Femur (tissue), 1 donor: ENCODE data around the gene COA3.

ENCODE experiments used
- DNase-seq: peaks from one replicate; pipeline ENCODE4 v3.0.0-alpha.2; 2017

Gene COA3, protein sequence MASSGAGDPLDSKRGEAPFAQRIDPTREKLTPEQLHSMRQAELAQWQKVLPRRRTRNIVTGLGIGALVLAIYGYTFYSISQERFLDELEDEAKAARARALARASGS

DNA sequence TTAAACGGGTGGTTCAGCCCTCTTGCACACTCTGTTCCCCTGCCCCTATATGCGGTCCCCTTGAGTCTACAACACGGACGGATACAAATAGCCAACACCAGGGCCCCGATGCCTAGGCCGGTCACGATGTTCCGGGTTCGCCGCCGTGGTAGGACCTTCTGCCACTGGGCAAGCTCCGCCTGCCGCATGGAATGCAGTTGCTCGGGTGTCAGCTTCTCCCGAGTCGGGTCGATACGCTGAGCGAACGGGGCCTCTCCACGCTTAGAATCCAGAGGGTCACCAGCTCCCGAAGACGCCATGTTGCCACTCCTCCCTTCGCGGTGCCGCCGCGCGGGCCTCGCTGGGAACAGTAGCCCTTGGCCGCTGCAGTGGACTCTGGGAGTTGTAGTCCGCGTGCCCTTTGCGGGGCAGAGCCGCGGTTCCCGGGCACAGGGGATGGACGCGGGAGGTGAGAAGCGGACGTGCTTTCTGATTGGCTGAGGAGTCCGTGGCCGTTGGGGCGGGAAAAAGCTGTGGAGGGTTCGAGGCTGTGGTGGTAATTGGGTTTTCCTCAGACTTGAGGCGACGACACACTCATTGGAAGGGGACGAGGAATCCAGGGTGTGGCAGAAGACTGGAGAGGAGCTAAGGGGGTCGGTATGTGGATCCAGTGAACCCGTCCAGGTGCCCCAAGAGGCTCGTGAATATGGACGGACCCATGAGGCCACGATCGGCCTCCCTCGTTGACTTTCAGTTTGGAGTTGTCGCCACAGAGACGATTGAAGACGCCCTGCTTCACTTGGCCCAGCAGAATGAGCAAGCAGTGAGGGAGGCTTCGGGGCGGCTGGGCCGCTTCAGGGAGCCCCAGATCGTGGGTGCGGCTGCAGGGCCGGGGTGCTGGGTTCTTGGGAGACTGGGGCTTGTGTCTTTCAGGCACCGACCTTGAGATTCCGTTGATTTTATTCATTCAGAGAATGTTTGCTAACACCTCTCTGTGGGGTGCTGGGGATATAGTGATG lies at the start of gene COA3, which contains the start of gene CNTD1:
Gene COA3 (minus strand): TSS at position 322 of the 998 bp plus-strand sequence. CDS start 23 bp downstream, at position 299.
Gene CNTD1 (plus strand): TSS at position 479 of the 998 bp plus-strand sequence. CDS start 207 bp downstream, at position 686.
- DNase-seq: peak; percentile 92

DNA sequence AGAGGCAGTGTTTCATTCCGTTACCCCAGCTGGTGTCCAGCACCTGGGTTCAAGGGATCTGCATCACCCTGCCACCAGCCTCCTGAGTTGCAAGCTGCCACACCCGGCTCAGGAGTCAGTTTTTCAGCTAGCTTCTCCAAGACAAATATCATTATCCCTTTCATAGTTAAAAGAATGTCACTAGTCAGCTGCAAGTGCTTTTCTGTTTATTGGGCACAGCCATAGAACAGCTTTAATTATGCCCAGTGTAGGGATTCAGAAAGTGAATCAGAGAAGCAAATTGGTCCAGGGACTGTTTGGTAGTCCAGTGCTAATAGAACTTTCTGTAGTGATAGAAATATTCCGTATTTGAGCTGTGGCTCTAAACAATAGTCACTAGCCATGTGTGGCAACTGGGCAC lies 49.6 kb upstream of the COA3 start:
- DNase-seq: no peak

DNA sequence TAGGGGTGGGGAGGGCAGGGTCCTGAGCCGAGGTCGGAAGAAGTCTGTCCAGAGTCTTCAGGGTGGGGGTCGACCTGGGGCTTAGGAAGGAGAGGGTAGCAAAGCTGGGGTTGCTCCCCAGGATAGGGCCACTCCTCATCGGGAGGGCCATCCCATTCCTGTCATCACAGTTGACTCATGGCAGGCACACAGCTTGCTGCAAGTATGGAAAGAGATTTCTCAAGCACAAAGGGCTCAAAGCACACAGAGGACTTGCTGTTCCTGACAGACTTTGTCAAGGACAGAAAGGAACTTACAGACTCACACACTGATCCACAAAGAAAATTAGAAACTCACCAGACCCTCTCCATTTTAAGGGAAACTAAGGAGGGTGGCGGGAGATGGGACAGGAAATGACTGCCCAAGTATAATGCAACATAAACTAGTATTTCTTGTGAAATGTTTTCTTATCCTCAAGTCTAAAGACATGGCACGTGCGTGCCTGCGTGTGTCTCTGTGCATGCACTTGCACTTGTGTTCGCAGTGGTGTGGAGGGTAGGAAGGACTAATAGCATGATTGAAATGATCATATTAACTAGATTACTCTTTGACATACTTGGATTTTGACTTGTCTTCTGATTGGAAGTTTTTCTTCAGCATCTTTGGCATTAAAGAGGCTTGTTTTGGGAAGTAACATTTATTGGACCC lies 48.2 kb upstream of the COA3 start:
- no peak for DNase-seq

DNA sequence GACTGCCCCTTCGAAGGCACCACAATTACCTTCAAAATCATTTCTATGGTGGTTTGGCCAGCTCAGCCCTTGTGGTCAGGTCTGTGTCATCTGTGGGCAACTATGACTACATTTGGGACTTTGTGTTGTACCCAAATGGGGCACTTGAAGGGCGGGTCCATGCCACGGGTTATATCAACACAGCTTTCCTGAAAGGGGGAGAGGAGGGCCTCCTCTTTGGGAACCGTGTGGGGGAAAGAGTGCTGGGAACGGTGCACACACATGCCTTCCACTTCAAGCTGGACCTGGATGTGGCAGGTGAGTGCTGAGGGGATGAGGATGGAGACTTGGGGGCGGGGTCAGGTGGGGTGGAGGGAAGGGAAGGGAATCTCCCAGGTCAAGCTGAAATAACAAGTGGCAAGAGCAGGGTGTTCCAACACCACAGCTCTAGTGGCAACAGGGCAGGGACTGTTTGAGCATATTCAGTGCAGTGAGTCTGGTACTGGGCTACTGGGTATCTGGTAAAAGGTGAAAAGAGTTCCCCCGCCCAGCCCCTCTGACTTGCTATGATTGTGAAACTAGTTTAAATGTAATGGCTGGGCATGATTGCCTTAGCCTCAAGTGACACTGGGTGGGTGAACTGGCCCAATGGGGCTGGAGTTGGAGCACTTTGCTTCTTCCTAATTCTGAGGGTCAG lies 47.6 kb upstream of the COA3 start:
- peak; percentile 54 for DNase-seq

DNA sequence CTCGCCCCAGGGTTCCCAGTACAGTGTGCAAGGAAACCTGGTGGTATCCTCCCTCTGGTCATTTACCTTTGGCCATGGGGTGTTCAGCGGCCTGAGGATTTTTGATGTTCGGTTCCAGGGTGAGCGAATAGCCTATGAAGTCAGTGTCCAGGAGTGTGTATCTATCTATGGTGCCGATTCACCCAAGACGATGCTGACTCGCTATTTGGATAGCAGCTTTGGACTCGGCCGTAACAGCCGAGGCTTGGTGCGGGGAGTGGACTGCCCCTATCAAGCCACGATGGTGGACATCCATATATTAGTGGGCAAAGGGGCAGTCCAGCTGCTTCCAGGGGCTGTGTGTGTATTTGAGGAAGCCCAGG lies 47.0 kb upstream of the COA3 start:
- no peak for DNase-seq

DNA sequence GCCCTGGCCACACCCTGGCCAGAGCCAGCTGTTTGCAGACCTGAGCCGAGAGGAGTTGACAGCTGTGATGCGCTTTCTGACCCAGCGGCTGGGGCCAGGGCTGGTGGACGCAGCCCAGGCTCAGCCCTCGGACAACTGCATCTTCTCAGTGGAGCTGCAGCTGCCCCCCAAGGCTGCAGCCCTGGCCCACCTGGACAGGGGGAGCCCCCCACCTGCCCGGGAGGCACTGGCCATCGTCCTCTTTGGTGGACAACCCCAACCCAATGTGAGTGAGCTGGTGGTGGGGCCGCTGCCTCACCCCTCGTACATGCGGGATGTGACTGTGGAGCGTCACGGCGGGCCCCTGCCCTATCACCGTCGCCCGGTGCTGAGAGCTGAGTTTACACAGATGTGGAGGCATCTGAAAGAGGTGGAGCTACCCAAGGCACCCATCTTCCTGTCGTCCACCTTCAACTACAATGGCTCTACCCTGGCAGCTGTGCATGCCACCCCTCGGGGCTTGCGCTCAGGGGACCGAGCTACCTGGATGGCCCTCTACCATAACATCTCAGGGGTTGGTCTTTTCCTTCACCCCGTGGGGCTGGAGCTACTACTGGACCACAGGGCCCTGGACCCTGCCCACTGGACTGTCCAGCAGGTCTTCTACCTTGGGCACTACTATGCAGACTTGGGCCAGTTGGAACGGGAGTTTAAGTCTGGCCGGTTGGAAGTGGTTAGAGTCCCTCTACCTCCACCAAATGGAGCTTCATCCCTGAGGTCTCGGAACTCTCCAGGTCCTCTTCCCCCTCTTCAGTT lies 46.5 kb upstream of the COA3 start:
- DNase-seq: no peak

DNA sequence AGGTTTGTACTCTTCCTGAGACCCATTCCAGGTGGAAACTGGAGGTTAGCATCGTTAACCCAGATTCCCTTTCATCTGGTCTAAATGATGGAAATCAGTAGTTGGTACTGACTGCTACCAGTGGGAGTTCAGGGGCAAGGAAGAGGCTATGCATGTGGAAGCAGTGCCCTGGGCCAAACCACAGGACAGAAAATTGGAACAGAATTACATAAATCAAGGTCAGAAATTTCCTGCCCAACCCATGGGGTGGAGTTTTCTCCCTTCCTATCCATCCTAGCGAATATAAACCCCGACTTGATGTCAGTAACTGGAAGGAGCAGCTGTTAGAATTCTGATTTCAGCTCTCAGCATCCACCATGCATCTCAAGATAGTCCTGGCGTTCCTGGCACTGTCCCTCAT lies 45.8 kb upstream of the COA3 start, which contains the start of gene AOC2:
Gene AOC2 (plus strand): TSS at position 310 of the 400 bp plus-strand sequence. CDS start 47 bp downstream, at position 357.
- DNase-seq: peak; percentile 53

DNA sequence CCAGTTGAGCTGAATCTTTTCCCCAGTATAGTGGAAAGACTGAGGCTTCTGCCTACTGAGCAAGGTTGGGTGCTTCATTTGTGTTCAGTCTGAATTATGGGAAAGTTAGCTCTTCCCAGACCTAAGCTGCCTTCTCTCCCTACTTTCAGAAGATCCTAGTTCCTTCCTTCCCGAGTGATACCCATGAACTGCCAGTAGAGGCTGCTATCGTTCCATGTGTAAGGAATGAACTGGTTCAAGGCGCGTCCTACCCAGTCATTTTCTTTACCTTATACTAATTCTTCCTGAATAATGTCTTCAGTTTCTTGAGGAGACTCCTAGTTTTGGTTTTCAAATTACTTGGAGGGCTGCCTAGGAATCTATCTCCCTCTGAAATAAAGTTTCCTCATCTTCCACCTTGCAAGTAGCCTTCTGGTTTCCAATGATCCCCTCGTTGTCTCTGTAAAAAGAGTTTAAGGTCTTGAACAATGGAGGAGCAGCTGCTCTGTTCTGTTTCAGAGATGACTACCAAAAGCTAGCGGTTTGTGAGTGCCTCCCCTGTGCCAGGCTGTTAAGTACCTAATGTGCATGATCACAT lies 44.9 kb upstream of the COA3 start:
- DNase-seq: peak; percentile 49

DNA sequence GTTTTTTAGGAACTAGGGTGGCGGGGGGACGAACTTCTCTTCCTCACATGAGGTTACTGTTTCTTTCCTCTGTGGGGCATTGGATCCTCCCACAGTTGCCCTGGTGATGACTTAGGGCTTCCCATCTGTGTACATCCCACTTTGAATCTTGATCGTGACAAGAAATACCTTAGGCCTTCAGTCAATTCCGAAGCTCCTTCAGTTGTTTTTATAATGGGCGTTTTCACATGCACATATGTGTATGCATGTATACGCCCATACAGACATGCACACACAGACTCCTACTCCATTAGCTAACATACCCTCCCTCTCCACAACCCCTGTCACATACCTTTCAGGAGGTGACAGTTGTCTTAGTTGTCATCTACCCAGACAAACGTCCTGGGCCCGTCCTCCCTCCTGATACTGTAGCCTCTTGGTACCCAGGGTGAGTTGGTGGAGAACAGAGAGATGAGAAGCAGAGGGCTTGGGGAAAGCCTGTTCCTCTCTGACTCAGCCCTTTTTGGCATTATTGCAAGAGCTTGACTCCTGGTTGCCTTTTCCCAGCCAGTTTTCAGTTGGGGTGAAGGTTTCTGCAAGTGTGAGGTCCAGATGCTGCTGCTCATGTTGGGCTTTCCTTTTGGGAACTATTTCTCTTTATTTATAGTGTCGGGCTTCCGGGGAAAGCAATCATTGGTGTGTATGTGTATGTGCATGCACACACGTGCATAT lies 43.6 kb upstream of the COA3 start:
- DNase-seq: no peak

DNA sequence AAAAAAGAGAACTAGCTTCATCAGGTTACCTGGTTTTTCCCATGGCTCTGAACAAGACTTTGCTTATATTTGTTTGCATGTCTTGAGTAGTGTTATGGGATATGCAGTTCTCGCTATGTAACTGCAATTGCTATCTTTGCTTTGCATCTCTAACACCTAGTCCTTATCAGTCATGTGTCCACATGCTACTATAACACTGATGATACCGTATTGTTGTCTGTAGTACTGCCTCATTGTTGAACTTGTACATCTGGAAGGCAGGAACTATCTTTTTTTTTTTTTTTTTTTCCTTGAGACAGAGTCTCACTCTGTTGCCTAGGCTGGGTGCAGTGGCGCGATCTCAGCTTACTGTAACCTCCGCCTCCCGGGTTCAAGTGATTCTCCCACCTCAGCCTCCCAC lies 37.2 kb upstream of the COA3 start:
- no peak for DNase-seq

DNA sequence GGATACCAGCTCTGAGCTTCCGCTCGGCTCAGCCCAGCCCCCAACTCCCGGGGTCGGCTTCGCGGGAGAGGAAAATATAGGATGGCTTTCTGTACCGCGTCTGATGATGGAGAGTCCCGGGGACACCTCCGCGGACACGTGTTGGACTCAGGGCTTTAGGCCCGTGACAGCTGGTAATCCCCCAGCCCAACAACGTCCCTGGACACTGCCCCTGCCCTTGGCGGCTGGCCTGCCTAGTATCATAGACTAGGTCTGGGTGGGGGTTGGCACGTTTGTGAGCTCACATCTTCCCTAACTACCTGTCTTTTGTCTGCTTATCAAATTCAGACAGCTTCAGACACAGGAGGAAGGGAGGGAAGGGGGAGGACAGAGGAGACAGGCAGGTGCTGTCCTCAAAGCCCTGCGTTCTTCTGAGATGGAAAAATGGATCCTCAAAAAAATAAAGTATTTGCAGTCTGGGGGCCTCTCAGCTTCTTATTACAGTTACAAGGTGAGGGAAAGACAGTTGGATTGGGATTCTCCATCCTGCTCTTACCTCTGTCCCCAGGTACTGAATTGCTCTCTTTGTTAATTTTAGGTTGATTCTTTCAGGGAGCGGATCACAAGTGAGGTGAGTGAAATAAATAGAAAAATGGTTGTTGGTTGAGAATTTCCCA lies 35.4 kb upstream of the COA3 start:
- no peak for DNase-seq

DNA sequence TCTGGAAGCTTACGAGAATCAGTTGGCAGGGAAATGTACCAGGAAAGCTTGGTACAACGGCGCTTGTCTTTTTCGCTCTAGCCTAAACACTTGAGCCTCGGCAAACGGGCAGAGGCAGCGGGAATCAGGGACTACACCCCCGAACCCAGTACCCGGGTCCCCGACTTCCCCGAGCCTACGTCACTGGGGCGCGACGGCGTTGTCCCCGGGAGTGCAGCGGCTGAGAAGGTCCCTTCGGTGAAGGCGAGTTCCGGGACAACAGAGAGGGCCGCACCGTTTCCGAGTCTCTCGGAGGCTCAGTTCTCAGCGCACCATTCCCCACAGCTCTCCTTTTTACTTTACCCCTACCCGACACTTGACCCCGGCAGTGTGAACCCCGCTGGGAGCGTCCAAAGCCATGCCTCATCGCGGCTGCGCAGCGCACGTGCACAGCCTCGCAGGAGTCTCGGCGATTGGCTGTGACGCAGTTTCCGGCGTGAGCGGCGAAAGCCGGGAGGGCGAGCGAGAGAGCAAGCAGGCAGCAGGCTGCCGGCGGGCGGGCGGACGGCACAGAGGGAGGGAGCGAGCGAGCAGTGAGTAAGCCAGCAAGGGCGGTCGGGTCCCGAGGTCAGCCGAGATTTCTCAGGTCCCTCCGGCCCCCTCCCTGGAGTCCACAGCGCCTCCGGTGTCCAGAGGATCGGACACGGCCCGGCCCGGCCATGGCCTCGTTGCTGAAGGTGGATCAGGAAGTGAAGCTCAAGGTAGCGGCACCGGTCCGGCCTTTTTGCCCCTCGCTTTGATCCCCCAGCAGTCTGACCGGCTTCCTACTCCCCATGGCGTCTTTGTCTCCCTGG lies 34.6 kb upstream of the COA3 start, which contains the start of gene PSME3:
Gene PSME3 (plus strand): TSS at position 464 of the 833 bp plus-strand sequence. CDS start 235 bp downstream, at position 699.
- DNase-seq: peak; percentile 95

DNA sequence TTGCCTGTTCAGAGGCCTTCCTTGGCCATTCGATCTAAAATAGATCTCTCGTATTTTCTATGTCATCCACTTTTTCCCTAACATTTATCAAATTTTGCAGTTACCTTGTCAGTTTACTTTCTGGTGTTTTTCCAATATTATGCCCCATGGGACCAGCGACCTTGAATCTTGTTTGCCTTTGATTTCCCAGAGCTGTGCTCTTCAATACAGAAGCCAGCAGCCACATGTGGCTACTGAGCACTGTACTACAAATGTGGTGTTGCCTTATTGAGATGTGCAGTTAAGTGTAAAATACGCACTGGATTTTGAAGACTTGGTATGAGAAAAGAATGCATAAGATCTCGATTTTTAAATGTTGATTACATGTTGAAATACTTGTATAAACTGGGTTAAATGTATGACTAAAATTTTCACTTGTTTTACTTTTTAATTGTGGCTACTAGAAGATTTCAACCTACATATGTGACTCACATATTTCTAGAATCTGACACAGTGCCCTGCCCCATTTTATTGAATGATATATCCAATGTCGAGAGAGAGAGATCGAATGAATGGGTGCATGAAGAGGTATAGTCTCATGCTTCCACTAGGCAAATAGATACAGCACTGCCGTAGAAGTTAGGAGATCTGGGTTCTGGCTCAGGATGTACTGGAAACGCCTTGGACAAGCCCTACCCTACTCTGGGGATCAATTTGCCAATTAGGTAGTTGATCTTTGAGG lies 33.9 kb upstream of the COA3 start:
- DNase-seq: no peak

DNA sequence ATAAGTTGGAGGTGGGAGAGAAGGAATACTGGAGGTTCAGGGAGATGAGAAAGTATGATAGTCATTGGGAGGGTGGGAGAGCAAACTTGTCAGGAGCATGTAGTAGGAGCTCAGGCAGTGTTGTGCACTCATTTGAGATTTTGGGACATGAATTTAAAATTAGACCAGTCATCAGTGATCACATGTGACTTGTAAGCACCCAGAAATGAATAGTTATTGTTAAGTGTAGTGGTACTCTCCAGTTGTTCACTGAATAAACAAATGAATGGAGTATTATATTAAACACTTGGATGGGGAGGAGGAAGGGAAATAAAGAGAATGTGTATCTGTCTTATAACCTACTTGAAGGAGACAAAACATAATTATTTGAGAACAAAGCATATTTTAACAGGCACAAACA lies 32.5 kb upstream of the COA3 start:
- no peak for DNase-seq

DNA sequence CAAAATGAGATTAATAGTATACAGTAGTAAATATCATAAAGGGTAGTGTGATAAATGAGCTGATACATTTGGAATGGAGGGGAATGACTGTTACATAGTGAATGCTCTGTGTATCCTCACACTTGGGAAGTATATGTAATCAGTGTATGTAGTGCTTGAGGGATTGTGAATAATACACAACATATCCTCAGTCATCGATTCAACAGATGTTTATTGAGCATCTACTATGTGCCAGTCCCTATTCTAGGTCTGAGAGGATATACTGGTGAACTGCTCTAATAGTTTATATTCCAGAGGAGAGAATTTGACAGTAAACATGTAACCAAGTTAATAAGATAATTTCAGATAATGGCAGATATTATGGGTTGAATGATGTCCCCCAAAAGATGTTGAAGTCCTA lies 29.0 kb upstream of the COA3 start:
- DNase-seq: no peak

DNA sequence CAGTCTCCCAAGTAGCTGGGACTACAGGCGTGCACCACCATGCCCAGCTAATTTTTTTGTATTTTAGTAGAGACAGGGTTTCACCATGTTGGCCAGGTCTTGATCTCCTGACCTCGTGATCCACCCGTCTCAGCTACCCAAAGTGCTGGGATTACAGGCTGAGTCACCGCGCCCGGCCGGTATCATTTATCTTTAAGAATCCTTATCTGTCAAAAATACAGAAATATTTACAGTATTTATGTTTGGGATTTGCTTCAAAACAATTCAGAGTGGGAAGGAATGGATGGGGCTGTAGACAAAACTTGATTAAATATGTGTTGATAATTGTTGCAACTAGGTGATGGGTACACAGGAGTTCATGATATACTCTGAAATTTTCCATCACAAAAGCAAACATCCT lies 22.7 kb upstream of the COA3 start:
- no peak for DNase-seq

DNA sequence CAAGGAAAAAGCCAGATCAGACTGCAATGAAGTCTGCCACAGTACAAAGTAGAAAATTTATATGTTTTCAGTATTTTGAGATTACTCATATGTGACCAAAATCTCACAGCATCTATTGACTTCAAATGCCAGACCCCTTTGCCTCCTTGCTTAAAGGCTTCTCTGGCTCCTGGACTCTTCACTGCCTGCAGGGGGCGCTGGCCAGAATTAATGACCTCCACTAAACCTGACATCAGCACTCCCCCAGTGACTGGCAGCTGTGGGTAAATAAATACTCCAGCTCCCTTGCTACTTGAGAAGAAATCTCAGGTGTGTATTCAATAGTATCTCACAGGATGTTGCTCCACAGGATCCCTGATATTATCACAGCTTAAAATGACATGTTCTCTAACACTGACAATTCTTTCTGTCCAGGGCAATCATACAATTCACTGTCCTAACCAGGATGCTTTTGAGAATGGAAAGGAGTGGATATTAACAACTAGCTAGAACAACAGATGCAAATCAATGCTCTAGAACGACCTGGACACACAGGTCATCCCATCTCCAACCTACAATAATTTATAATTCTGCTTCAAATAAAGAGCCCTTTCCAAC lies 21.5 kb upstream of the COA3 start:
- DNase-seq: no peak

DNA sequence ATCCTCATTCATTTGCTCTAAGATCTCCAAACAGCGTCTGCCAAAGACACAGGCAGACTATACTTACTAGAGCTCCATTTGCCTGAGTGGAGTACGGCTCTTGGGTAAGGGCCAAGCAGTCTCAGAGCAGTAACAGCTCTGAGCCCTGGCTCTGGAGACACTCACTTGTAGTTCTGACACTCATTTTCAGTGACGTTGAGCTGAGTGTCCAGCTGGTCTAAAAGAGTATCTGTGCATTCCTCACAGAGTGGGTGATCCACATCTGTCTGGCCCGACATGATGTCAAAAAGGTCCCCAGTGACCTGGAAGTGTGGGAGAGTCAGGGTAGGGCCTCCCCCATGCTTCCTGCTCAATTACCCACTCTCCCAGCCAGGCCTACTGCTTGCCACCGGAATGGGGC lies 19.9 kb upstream of the COA3 start:
- DNase-seq: no peak
